IMR-90 (cell line): ENCODE measurements around the gene MGAT5. TPM values are rescaled to one million over a fixed set of nuclear protein-coding genes. Genes with fewer than 3 reads are reported as not detected.

Source experiments
- ATAC-seq: fragments of 200-7000 bp; cut with Tn5 transposase; 2 replicates; pipeline ENCODE4 v1.9.1; 2020; ENCODE audit warnings: low read depth, mild to moderate bottlenecking, moderate library complexity
- BruUV-seq: library from RNA; stranded (reverse); fragments of 400-500 nt; replicated peaks from 2 replicates; lab custom pipeline; 2021; lab: Mats Ljungman, UMichigan
- CTCF ChIA-PET: fragments of 300-600 bp; formaldehyde crosslinking; extraction: SDS; loops from one replicate; lab custom pipeline; 2021; ENCODE audit warnings: antibody characterized with exemption; lab: Yijun Ruan, JAX
- POLR2A ChIA-PET: fragments of 300-600 bp; sonication (Branson Sonifier 250); formaldehyde crosslinking; loops from one replicate; lab custom pipeline; 2022; ENCODE audit warnings: antibody characterized with exemption; ENCODE audit not compliant: unreplicated experiment; lab: Charles Lee
- DNase-seq: peaks from one replicate; pipeline ENCODE4 v3.0.0; 2013
- H2AFZ ChIP-seq: replicated peaks from 2 replicates; pipeline ENCODE3; 2013; ENCODE audit warnings: low read length, mild to moderate bottlenecking; ENCODE audit not compliant: poor library complexity
- H2AK5ac ChIP-seq: 2 replicates; pipeline ENCODE4 v1.6.1; 2013; ENCODE audit warnings: low read depth, low read length, inconsistent platforms
- H2AK9ac ChIP-seq: replicated peaks from 2 replicates; pipeline ENCODE3; 2013; ENCODE audit warnings: mild to moderate bottlenecking, low read depth, low read length, moderate library complexity; ENCODE audit not compliant: poor library complexity
- H2BK120ac ChIP-seq: 2 replicates; pipeline ENCODE4 v1.6.1; 2013; ENCODE audit warnings: low read depth, low read length, inconsistent platforms
- H2BK15ac ChIP-seq: 3 replicates; pipeline ENCODE4 v1.6.1; 2013; ENCODE audit warnings: low read depth, low read length, inconsistent platforms
- H2BK20ac ChIP-seq: 2 replicates; pipeline ENCODE4 v1.6.1; 2013; ENCODE audit warnings: low read depth, mild to moderate bottlenecking, inconsistent platforms, low read length, moderate library complexity
- H2BK5ac ChIP-seq: 2 replicates; pipeline ENCODE4 v1.6.1; 2013; ENCODE audit warnings: mild to moderate bottlenecking, low read depth, low read length, inconsistent platforms; ENCODE audit not compliant: poor library complexity, severe bottlenecking
- H3K14ac ChIP-seq: replicated peaks from 2 replicates; pipeline ENCODE4 v1.6.1; 2013; ENCODE audit warnings: low read depth, low read length, inconsistent platforms
- H3K18ac ChIP-seq: 2 replicates; pipeline ENCODE4 v1.6.1; 2013; ENCODE audit warnings: low read depth, low read length, control low read depth
- H3K23ac ChIP-seq: 2 replicates; pipeline ENCODE4 v1.6.1; 2013; ENCODE audit warnings: low read depth, low read length, inconsistent platforms
- H3K27ac ChIP-seq: 2 replicates; pipeline ENCODE4 v1.5.1; 2013; ENCODE audit warnings: mild to moderate bottlenecking, control low read depth, low read length; ENCODE audit not compliant: insufficient read depth
- H3K27me3 ChIP-seq: 2 replicates; pipeline ENCODE4 v1.6.1; 2013; ENCODE audit warnings: low read length; ENCODE audit not compliant: control insufficient read depth, insufficient read depth
- H3K36me3 ChIP-seq: 2 replicates; pipeline ENCODE4 v1.6.1; 2013; ENCODE audit warnings: low read length, mixed read lengths; ENCODE audit not compliant: control insufficient read depth, insufficient read depth
- H3K4ac ChIP-seq: 2 replicates; pipeline ENCODE4 v1.6.1; 2013; ENCODE audit warnings: low read depth, low read length, inconsistent platforms
- H3K4me1 ChIP-seq: 2 replicates; pipeline ENCODE4 v1.6.1; 2013; ENCODE audit warnings: low read length, mixed read lengths; ENCODE audit not compliant: control insufficient read depth, insufficient read depth
- H3K4me2 ChIP-seq: 2 replicates; pipeline ENCODE4 v1.6.1; 2013; ENCODE audit warnings: low read depth, mild to moderate bottlenecking, control low read depth, low read length, moderate library complexity
- H3K4me3 ChIP-seq: 2 replicates; pipeline ENCODE4 v1.5.1; 2013; ENCODE audit warnings: low read depth, mild to moderate bottlenecking, control low read depth, low read length, moderate library complexity; ENCODE audit not compliant: insufficient read depth
- H3K56ac ChIP-seq: 2 replicates; pipeline ENCODE4 v1.6.1; 2013; ENCODE audit warnings: low read length, inconsistent platforms; ENCODE audit not compliant: insufficient read depth; ENCODE audit errors: extremely low read depth
- H3K79me1 ChIP-seq, 2 experiments: 2 replicates each; pipeline ENCODE4 v1.6.1; 2013; ENCODE audit warnings: low read length in 2 of 2, inconsistent platforms in 1 of 2, low read depth in 1 of 2
- H3K9ac ChIP-seq: 2 replicates; pipeline ENCODE4 v1.6.1; 2013; ENCODE audit warnings: low read depth, low read length, control low read depth
- H3K9me1 ChIP-seq: 2 replicates; pipeline ENCODE4 v1.6.1; 2013; ENCODE audit warnings: low read length, inconsistent platforms; ENCODE audit not compliant: insufficient read depth
- H3K9me3 ChIP-seq: 2 replicates; pipeline ENCODE4 v1.6.1; 2013; ENCODE audit warnings: low read length; ENCODE audit not compliant: control insufficient read depth, insufficient read depth
- H4K20me1 ChIP-seq: 2 replicates; pipeline ENCODE4 v1.6.1; 2013; ENCODE audit warnings: low read length, inconsistent platforms; ENCODE audit not compliant: insufficient read depth
- H4K5ac ChIP-seq: 2 replicates; pipeline ENCODE4 v1.6.1; 2013; ENCODE audit warnings: mild to moderate bottlenecking, low read depth, low read length, control low read depth
- H4K8ac ChIP-seq, 2 experiments: 2 replicates each; pipeline ENCODE4 v1.6.1; 2013; ENCODE audit warnings: low read depth in 2 of 2, low read length in 2 of 2, control low read depth in 1 of 2, inconsistent platforms in 1 of 2
- H4K91ac ChIP-seq: 2 replicates; pipeline ENCODE4 v1.6.1; 2013; ENCODE audit warnings: low read depth, low read length, inconsistent platforms; ENCODE audit not compliant: insufficient read depth
- BHLHE40 ChIP-seq: fragments of 150-350 bp; IDR thresholded peaks from 2 replicates; pipeline ENCODE4 v1.6.1; 2016; ENCODE audit warnings: mild to moderate bottlenecking, low read depth, low read length
- FOS ChIP-seq: fragments of 150-350 bp; IDR thresholded peaks from 2 replicates; pipeline ENCODE4 v1.6.1; 2016; ENCODE audit warnings: low read depth, low read length
- MAFK ChIP-seq: IDR thresholded peaks from 2 replicates; pipeline ENCODE4 v1.6.1; 2012; ENCODE audit warnings: low read depth, low read length, improper control_type of control experiment
- MAZ ChIP-seq: IDR thresholded peaks from 2 replicates; pipeline ENCODE4 v1.6.1; 2012; ENCODE audit warnings: low read depth, mild to moderate bottlenecking, low read length, improper control_type of control experiment, moderate library complexity, borderline replicate concordance
- MXI1 ChIP-seq: IDR thresholded peaks from 2 replicates; pipeline ENCODE4 v1.6.1; 2012; ENCODE audit warnings: low read depth, mild to moderate bottlenecking, low read length, moderate library complexity, borderline replicate concordance
- RCOR1 ChIP-seq: IDR thresholded peaks from 2 replicates; pipeline ENCODE4 v1.6.1; 2012; ENCODE audit warnings: mild to moderate bottlenecking, low read length, improper control_type of control experiment; ENCODE audit not compliant: insufficient replicate concordance
- RFX5 ChIP-seq: IDR thresholded peaks from 2 replicates; pipeline ENCODE4 v1.8.0; 2012; ENCODE audit warnings: low read depth, mild to moderate bottlenecking, low read length, moderate library complexity
- SMC3 ChIP-seq: fragments of 150-350 bp; IDR thresholded peaks from 2 replicates; pipeline ENCODE4 v1.6.1; 2016; ENCODE audit warnings: low read depth, mild to moderate bottlenecking, antibody characterized with exemption, low read length, moderate library complexity
- WGBS, 2 experiments: methylation state at CpG; one replicate each; pipeline versions ENCODE4 v1.1.5 to v1.1.7; 2013; ENCODE audit warnings: missing lambda C conversion rate in 2 of 2; ENCODE audit not compliant: insufficient read length in 1 of 2; ENCODE audit errors: extremely low coverage in 2 of 2; 5-methylcytosine and 5-hydroxymethylcytosine counted together
- dilution Hi-C: fragments of 300-500 bp; cut with HindIII; formaldehyde crosslinking; loops from one replicate; pipeline ENCODE4 v1.14.3; 2018; ENCODE audit warnings: low sequenced_read_pairs; ENCODE audit not compliant: unreplicated experiment
- in situ Hi-C: fragments of 300-500 bp; cut with MboI; formaldehyde crosslinking; loops from 3 replicates; pipeline ENCODE4 v1.14.3; 2019; ENCODE audit warnings: low sequenced_read_pairs, inconsistent platforms, mixed read lengths
- intact Hi-C: fragments of 100-400 bp; cut with micrococcal nuclease; formaldehyde crosslinking; loops from 2 replicates; pipeline ENCODE4 v1.10.0; 2022
- polyA plus RNA-seq, 3 experiments: library from polyadenylated mRNA; depleted of rRNA; stranded (reverse); fragments of >200 nt; gene quantifications; 2 replicates each; pipeline ENCODE4 v1.2.3, GENCODE V29; 2012; ENCODE audit warnings: low replicate concordance in 1 of 3
- total RNA-seq: library from RNA; depleted of rRNA; stranded (reverse); fragments of >200 nt; gene quantifications from 2 replicates; pipeline ENCODE4 v1.2.3, GENCODE V29; 2012
- TF ChIP-seq, protein P1 (sequence below): fragments of 150-350 bp; IDR thresholded peaks from 2 replicates; pipeline ENCODE4 v1.6.1; 2016; ENCODE audit warnings: low read depth, mild to moderate bottlenecking, low read length, moderate library complexity, borderline replicate concordance
- TF ChIP-seq, protein P2 (sequence below): fragments of 150-350 bp; IDR thresholded peaks from 2 replicates; pipeline ENCODE4 v1.6.1; 2017; ENCODE audit warnings: mild to moderate bottlenecking, antibody characterized with exemption, low read length, low read depth

MGAT5 gene
- total and polyA plus RNA-seq, 2 of the 4 experiments (the other 2 are of a cell fraction): 22.9 to 59.9 TPM

DNA sequence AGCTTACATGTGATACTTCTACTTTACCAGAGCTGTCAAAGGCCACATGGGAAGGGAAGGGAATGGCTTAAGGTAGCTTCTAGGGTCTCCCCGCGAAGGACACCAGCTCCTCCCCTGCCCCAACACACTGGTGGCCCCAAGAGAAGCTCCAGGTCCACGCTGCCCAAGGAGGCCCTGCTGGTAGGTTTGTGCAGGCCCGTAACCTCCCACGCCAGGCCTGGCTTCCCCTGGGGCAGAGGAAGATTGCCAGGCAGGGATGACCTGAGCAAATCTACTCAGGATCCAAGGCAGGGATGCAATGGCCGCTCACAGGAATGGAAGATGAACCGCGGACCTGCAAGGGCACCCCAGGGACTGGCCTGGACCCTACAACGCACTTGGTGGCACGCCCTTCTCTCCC lies 205.1 kb downstream of the MGAT5 start:
- Histone ChIP-seq H4K8ac (no peak overlapping the region), H2AK9ac (no peak overlapping the region), H3K14ac (no peak overlapping the region), H3K36me3 (peaks cover 13% of the 10 kb centered on the region), H3K27ac (no peak overlapping the region), H4K91ac (no peak overlapping the region), H3K79me1 (no peaks in the 10 kb centered on the region), H3K4ac (no peak overlapping the region), H2BK20ac (no peak overlapping the region), H4K5ac (no peak overlapping the region), H3K4me1 (no peaks in the 10 kb centered on the region), H3K9ac (no peak overlapping the region), H4K20me1 (no peaks in the 10 kb centered on the region), H2AK5ac (no peak overlapping the region), H2BK15ac (no peak overlapping the region), H3K4me3 (no peak overlapping the region), H3K56ac (no peak overlapping the region), H2BK120ac (no peak overlapping the region), H3K23ac (no peak overlapping the region), H3K9me3 (no peaks in the 10 kb centered on the region), H3K27me3 (peaks cover 10% of the 10 kb centered on the region; the same call in 1 of the 2 replicates), H2AFZ (no peak overlapping the region), H3K4me2 (no peak overlapping the region), H3K9me1 (0 out of 2 replicates have a peak, but pooled peaks cover 2% of the 10 kb centered on the region), H2BK5ac (no peak overlapping the region), H3K18ac (no peak overlapping the region)
- WGBS, 2 experiments: 87% methylated on average over 3 of the region's 10 CpGs; no CpG with 5 or more reads in 1 of the 2 experiments
- intact Hi-C loops (no loop called here), in situ Hi-C loops (loop anchor here (10.0 kb wide), 1 partner anchor 574 kb away; no protein-coding TSS in a partner anchor), dilution Hi-C loops (no loop called here)
- DNase-seq (no peak), ATAC-seq (no peak)
- BruUV-seq: no TSS peak
- TF ChIP-seq SMC3 (no peak), MAZ (no peak), RFX5 (no peak), RCOR1 (no peak), BHLHE40 (no peak), MXI1 (no peak), MAFK (no peak), FOS (no peak)
- TF ChIP-seq, protein P1, sequence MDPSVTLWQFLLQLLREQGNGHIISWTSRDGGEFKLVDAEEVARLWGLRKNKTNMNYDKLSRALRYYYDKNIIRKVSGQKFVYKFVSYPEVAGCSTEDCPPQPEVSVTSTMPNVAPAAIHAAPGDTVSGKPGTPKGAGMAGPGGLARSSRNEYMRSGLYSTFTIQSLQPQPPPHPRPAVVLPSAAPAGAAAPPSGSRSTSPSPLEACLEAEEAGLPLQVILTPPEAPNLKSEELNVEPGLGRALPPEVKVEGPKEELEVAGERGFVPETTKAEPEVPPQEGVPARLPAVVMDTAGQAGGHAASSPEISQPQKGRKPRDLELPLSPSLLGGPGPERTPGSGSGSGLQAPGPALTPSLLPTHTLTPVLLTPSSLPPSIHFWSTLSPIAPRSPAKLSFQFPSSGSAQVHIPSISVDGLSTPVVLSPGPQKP: no peak
- TF ChIP-seq, protein P2, sequence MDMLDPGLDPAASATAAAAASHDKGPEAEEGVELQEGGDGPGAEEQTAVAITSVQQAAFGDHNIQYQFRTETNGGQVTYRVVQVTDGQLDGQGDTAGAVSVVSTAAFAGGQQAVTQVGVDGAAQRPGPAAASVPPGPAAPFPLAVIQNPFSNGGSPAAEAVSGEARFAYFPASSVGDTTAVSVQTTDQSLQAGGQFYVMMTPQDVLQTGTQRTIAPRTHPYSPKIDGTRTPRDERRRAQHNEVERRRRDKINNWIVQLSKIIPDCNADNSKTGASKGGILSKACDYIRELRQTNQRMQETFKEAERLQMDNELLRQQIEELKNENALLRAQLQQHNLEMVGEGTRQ: no peak
- CTCF ChIA-PET: no interaction called here
- POLR2A ChIA-PET: no interaction called here
